GM13976 (cell line): ENCODE data around the gene KIAA0586.

ENCODE experiments used
- DNase-seq: peaks from one replicate; pipeline ENCODE4 v3.0.0; 2012; ENCODE audit warnings: low spot score
- CTCF ChIP-seq: IDR thresholded peaks from 2 replicates; pipeline ENCODE4 v1.5.1; 2012; ENCODE audit warnings: borderline replicate concordance, mild to moderate bottlenecking; ENCODE audit not compliant: insufficient read depth; ENCODE audit errors: extremely low read depth, missing control alignments, control extremely low read depth
- in situ Hi-C: fragments of 300-500 bp; cut with MboI; formaldehyde crosslinking; loops from one replicate; pipeline ENCODE4 v1.12.0; 2022; ENCODE audit warnings: low sequenced_read_pairs, mixed read lengths, inconsistent platforms; ENCODE audit not compliant: unreplicated experiment

Gene KIAA0586

GRCh38 chr14:58555647-58556046 lies 128.1 kb downstream of the KIAA0586 start:
- no peak for DNase-seq
- in situ Hi-C loops = no loop called here
- no peak for TF ChIP-seq CTCF

- in situ Hi-C loops = no loop called here
- no peak for DNase-seq
- no peak for TF ChIP-seq CTCF
Measured at GRCh38 chr14:58557242-58557641, 129.7 kb downstream of the KIAA0586 start.

GRCh38 chr14:58560208-58560607 lies 132.7 kb downstream of the KIAA0586 start:
- no peak for DNase-seq
- in situ Hi-C loops = no loop called here

GRCh38 chr14:58562141-58562540 lies 134.6 kb downstream of the KIAA0586 start:
- no peak for TF ChIP-seq CTCF

More at GRCh38 chr14:58560208-58560607, 132.7 kb downstream of the KIAA0586 start:
- TF ChIP-seq CTCF = no peak

GRCh38 chr14:58563978-58564377 lies 136.5 kb downstream of the KIAA0586 start:
- in situ Hi-C loops = no loop called here
- TF ChIP-seq CTCF = no peak
- DNase-seq = no peak

More at GRCh38 chr14:58562141-58562540, 134.6 kb downstream of the KIAA0586 start:
- DNase-seq = no peak
- in situ Hi-C loops = no loop called here

GRCh38 chr14:58565832-58566231 lies 138.3 kb downstream of the KIAA0586 start:
- DNase-seq = no peak
- in situ Hi-C loops = no loop called here

More at GRCh38 chr14:58565832-58566231, 138.3 kb downstream of the KIAA0586 start:
- TF ChIP-seq CTCF = no peak
